ENCODE data around the gene TENT4B. TPM values are rescaled to one million over a fixed set of nuclear protein-coding genes. Genes with fewer than 3 reads are reported as not detected.
A peak's percentile ranks its signal among the peaks of the same experiment; 100 is the strongest.

Gene TENT4B
- total RNA-seq, 6 donors from 2014 or later = 7.2 to 19.2 (median 10.6) TPM

DNA sequence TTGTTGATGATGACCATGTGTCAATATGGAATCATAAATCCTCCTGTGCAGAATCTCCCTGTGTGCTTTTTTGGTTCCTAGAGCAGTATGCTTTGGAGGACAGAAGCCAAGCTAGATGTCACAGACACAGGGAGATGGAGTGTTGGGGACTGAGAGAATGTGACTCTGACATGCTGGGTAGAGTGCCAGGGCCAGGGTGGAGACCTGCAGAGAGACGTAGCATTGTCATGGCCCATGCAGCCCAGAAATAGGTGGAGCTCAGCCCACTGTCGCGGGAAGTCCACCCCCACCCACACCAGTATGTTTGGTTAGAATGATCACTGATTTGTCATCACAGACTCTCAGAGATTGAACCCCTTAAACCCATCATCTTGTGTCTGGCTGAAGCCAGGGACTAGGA, 74.0 kb downstream of the TENT4B start:
- ATAC-seq (ENCODE audit: low FRiP score in 2 of 2) (no peak), DNase-seq (no peak)
- peaks cover 0 to 67% (median 27%) of the 10 kb centered on the region in 4 donors for H3K36me3 ChIP-seq
- no peaks in the 10 kb centered on the region for H3K9me3 ChIP-seq
- no peaks in the 10 kb centered on the region for H3K27me3 ChIP-seq
- no peak overlapping the region for H3K4me3 ChIP-seq
- whole genome bisulfite sequencing, 2 donors = 84 to 87% methylated on average over 3 of the region's 3 CpGs
- no peak for TF ChIP-seq POLR2A (IDR thresholded peaks at IDR 0.05)
- TF ChIP-seq POLR2AphosphoS5 (IDR thresholded peaks at IDR 0.05) = no peak
- no peak for TF ChIP-seq EP300 (IDR thresholded peaks at IDR 0.05)
- TF ChIP-seq, protein P1, sequence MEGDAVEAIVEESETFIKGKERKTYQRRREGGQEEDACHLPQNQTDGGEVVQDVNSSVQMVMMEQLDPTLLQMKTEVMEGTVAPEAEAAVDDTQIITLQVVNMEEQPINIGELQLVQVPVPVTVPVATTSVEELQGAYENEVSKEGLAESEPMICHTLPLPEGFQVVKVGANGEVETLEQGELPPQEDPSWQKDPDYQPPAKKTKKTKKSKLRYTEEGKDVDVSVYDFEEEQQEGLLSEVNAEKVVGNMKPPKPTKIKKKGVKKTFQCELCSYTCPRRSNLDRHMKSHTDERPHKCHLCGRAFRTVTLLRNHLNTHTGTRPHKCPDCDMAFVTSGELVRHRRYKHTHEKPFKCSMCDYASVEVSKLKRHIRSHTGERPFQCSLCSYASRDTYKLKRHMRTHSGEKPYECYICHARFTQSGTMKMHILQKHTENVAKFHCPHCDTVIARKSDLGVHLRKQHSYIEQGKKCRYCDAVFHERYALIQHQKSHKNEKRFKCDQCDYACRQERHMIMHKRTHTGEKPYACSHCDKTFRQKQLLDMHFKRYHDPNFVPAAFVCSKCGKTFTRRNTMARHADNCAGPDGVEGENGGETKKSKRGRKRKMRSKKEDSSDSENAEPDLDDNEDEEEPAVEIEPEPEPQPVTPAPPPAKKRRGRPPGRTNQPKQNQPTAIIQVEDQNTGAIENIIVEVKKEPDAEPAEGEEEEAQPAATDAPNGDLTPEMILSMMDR (IDR thresholded peaks at IDR 0.05) = no peak
- no peaks in the 10 kb centered on the region for H3K4me1 ChIP-seq
- no peak overlapping the region for H3K27ac ChIP-seq

GRCh38 chr16:50227665-50228064, 74.6 kb downstream of the TENT4B start:
- Histone ChIP-seq H3K27me3 (no peaks in the 10 kb centered on the region), H3K4me3 (no peak overlapping the region), H3K4me1 (no peaks in the 10 kb centered on the region), H3K9me3 (no peaks in the 10 kb centered on the region), H3K27ac (no peak overlapping the region), H3K36me3 (peaks cover 0 to 62% (median 27%) of the 10 kb centered on the region in 4 donors)
- TF ChIP-seq POLR2A (IDR thresholded peaks at IDR 0.05) (no peak), POLR2AphosphoS5 (IDR thresholded peaks at IDR 0.05) (no peak), EP300 (IDR thresholded peaks at IDR 0.05) (no peak)
- TF ChIP-seq, protein P1 (IDR thresholded peaks at IDR 0.05) = no peak
- ATAC-seq (ENCODE audit: low FRiP score in 2 of 2) (no peak), DNase-seq (no peak)
- WGBS, 2 donors = 82 to 86% methylated on average over 8 of the region's 8 CpGs

- Histone ChIP-seq H3K27ac (no peak overlapping the region), H3K36me3 (peaks cover 0 to 54% (median 26%) of the 10 kb centered on the region in 4 donors), H3K4me3 (no peak overlapping the region), H3K4me1 (no peaks in the 10 kb centered on the region), H3K9me3 (no peaks in the 10 kb centered on the region), H3K27me3 (no peaks in the 10 kb centered on the region)
- TF ChIP-seq POLR2A (IDR thresholded peaks at IDR 0.05) = no peak
- TF ChIP-seq, protein P1 (IDR thresholded peaks at IDR 0.05) = no peak
- no peak for TF ChIP-seq EP300 (IDR thresholded peaks at IDR 0.05)
- TF ChIP-seq POLR2AphosphoS5 (IDR thresholded peaks at IDR 0.05) = no peak
- ATAC-seq (ENCODE audit: low FRiP score in 2 of 2) (peak in 1 of 2 donors; percentile 22), DNase-seq (no peak)
- WGBS, 2 donors = 92 to 98% methylated on average over 5 of the region's 5 CpGs
Measured at GRCh38 chr16:50228364-50228868, 75.3 kb downstream of the TENT4B start.

DNA sequence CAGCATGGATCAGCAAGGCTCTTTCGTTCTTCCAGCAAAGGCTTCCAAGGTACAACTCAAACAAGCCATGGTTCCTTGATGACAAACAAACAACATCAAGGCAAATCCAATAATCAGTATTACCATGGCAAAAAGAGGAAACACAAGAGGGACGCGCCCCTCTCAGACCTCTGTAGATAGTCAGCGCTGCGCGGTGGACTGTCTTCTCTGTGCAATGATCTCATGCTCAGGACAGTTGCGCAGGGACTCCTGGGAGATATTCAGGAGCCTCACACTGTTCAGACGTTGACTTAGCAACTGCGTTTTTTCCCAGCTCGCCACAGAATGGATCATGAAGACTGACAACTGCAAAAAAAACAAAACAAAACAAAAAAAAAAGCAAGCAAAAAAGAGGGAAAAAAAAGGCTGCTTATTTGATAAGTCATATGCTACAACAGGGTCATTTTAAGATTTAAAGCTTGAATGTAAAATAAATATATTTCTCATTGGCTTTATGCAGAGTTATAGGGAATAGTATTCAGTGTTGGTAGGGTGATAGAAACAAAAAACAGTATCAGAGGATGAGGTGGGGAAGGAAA, 76.1 kb downstream of the TENT4B start:
- no peak for ATAC-seq (ENCODE audit: low FRiP score in 2 of 2)
- peaks cover 0 to 53% (median 25%) of the 10 kb centered on the region in 4 donors for H3K36me3 ChIP-seq
- WGBS, 2 donors = 91 to 94% methylated on average over 10 of the region's 10 CpGs
- DNase-seq = no peak
- no peaks in the 10 kb centered on the region for H3K4me1 ChIP-seq
- H3K9me3 ChIP-seq = no peaks in the 10 kb centered on the region
- TF ChIP-seq, protein P1 (IDR thresholded peaks at IDR 0.05) = no peak
- no peak overlapping the region for H3K4me3 ChIP-seq
- H3K27me3 ChIP-seq = no peaks in the 10 kb centered on the region
- H3K27ac ChIP-seq = no peak overlapping the region

Data from upper lobe of left lung (tissue), 6 donors.